Placental pericyte (primary cell): ENCODE measurements around the gene NDUFS5. TPM values are rescaled to one million over a fixed set of nuclear protein-coding genes. Genes with fewer than 3 reads are reported as not detected.

Experiments used
- total RNA-seq: library from RNA; depleted of rRNA; stranded (reverse); fragments of >200 nt; gene quantifications from 2 replicates; pipeline ENCODE4 v1.2.3, GENCODE V29; 2012

The NDUFS5 gene
- total RNA-seq: 248 and 296 TPM in 2 replicates

GRCh38 chr1:39026051-39026865 is at the start of gene NDUFS5:
TSS of gene NDUFS5 (plus strand) at chr1:39026350. CDS start at chr1:39028725, 2,375 bp downstream.

GRCh38 chr1:38990738-38991637 is 35.2 kb upstream of the NDUFS5 start, which contains the start of gene AKIRIN1:
TSS of gene AKIRIN1 (plus strand) at chr1:38991276. CDS start at chr1:38991381, 105 bp downstream.

Other genes starting within 250 kb of the NDUFS5 start
- gene RRAGC, start 166.6 kb upstream of the NDUFS5 start, total RNA-seq: 12.7 and 33.5 TPM in 2 replicates
- 3.9 and 22.8 TPM in 2 replicates for gene MYCBP, start 153.0 kb upstream of the NDUFS5 start, total RNA-seq
- not detected in 2 replicates for gene GJA9, start 144.8 kb upstream of the NDUFS5 start, total RNA-seq
- gene RHBDL2, start 84.5 kb upstream of the NDUFS5 start, total RNA-seq: 0.44 and 0.57 TPM in 2 replicates
- gene AKIRIN1, start 35.1 kb upstream of the NDUFS5 start, total RNA-seq: 32.6 and 57.6 TPM in 2 replicates
- gene MACF1, start 178.3 kb downstream of the NDUFS5 start, total RNA-seq: 523 and 547 TPM in 2 replicates